Activated T-cell treated with anti-CD3 and anti-CD28 coated beads for 4 hours (primary cell): ENCODE results near the gene EFCAB6.

ENCODE experiments used
- DNase-seq: peaks from one replicate; pipeline ENCODE4 v3.0.0-alpha.2; 2020

The EFCAB6 gene

DNA sequence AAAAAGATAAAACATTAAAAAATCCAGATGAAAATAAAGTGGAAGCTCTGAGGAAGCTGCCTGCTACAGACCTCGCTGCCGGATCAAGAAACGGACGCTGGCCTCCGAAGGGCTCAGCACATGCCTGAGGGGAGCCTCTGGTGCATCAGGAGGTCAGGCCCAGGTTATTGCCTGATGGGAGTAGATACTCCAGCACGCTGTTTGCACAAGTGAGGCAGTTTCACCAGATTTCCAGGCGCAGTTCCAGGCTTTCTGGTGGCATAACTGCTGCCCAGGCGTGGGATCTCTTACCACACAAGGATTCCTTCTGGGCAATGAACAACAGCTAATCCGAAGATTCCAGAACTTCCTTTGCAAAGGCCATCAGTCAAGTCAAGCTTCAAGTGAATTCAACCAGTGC, 246.1 kb downstream of the EFCAB6 start:
- DNase-seq, result no peak

DNA sequence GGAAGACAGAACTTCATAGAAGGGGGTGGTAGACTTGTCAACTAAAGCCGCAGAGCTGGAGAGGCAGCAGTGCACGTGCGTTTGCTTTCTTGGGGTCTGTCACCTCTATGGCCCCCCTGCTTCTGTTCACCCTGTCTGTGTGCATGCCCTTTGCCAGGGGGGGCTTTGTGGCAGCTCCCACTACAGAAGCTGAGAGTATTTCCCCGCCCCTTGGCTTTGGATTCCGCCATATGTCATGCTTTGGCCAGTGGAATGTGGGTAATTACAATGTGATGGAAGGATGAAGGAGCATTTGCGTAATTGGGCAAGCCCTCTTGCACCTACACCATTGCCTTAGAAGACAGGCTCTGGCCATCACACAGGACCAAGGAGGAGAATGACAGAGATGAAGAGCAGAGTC, 247.2 kb downstream of the EFCAB6 start:
- DNase-seq, result no peak

DNA sequence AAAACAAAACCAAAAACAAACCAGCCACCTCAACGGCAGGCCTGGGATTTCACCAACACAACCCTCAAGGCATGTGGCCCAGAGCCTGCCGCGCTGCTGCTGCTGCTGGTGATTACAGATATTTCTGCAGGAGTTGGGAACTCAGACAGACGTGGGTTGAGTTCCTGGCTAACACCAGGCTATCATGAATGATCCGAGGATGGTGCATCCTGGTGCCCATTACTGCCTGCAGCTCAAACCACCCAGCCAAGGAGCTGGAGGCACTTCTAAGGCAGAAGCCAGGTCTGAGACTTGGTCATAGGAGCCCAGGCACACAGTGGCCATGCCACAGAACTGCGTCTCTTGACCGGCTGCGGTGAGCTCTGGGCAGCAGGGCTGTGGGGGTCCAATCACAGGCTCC, 248.5 kb downstream of the EFCAB6 start:
- no peak for DNase-seq

DNA sequence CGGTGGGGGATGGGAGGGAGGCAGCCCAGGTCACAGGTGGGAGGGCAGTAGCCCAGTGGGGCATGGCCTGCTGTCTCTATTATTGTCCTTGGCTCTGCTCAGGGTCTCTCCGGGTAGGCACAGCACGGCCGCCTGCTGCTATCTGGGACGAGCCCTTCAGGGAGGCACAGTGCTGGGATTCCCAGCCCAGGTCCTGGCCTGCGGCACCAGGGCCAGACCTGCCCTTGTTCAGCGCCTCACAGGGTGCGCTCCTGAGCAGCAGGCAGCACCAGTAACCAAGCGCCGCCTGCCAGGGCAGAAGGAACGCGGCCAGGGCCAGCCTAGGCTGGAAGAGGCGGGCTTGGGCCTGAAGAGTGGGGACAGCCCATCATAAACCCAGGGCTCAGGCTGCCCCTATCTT, 249.3 kb downstream of the EFCAB6 start:
- no peak for DNase-seq

DNA sequence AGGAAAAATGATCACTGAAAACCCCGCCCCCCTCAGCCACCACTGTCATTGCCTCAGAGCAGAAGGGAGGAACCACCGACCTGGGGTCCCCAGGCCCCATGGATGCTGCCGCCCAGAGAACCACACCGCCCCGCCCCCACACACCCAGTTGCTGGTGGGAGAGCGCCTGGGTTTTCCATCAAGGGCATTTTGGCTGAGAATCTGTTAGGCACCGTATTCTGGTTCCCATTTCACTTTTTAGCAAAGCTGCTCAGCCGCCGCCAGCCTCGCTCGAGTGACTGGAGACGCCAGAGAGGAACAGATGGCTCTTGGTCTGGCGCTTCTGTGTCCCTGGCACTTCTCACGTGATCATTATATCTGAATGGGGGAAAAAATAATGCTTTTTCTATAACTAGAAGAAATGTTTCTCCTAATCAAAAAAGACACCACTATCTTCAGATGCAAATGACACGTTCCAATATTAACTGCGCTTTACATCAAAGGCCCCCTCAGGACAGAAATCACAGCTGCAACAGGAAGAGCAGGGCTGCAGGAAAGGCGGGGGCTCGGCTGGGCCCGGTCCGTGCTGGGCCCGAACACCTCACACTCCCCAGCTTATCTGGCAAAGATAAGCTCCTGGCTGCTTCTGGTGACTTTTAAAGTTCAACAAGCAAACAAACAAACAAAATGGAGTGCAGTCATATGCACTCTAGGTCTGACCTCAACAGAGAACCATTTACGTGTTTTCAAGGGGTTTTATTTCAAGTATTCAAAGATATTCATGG, 250.5 kb downstream of the EFCAB6 start:
- DNase-seq, result no peak

DNA sequence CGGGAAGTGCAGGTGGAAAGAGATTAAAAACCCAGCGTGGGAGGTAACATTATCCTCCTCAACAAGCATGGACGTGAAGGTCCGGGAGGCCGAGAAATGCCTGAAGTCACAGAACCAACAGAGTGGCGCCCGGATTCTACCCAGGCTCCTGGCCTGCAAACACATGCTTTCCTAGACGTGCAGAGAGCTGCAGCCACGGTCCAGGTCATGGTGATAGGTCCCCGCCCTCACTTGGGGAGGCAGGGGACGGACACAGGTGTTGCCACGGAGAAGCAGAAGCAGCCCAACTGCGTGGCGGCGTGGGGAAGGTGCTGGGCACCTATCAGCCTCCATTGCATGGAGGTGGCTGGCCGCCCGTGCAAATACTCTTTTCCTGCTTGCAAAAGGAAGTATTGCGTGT, 251.5 kb downstream of the EFCAB6 start:
- no peak for DNase-seq

DNA sequence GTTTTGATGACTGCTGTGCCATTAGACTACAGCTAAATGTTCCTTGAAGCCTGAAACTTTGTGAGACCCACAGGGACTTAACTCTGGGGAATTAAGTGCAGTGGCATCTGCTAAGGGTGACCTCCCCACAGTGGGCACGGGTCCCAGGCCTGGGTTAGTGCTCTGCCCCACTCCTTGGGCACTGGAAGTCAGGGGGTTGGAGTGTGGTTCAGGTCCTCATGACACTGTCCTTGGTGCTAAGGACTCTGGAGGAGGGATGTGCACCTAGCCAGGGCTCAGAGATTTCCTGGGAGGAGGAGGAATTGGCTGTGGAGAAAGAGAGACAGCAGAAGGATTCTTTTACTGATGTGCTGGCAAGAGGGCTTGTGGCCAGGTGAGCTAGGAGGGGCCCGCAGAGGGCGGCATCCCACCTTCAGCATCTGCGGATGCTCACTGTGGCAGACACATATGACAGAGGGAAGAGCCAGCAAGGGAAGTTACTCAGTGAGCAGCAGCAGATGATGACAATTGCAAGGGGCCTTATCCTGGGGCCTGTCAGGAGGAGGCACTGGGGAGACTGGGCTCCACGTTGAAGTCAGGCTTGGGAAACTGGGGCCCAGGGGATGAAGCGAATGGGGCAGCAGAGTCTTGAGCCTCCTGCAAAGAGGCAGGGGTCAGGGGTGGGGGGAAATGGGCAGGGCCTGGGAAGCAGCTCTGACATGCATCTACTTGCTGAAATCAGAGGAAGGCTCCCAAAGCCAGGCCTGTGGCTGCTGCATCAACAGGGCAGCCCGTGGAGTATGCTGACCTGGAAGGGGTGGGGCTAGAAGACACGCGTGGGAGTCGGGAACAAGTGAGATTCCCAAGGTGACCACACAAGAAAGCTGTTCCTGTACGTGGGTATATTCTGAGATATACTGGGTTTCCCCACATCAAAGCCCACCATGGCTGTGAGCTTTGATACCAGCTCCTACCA, 256.3 kb downstream of the EFCAB6 start:
- no peak for DNase-seq

DNA sequence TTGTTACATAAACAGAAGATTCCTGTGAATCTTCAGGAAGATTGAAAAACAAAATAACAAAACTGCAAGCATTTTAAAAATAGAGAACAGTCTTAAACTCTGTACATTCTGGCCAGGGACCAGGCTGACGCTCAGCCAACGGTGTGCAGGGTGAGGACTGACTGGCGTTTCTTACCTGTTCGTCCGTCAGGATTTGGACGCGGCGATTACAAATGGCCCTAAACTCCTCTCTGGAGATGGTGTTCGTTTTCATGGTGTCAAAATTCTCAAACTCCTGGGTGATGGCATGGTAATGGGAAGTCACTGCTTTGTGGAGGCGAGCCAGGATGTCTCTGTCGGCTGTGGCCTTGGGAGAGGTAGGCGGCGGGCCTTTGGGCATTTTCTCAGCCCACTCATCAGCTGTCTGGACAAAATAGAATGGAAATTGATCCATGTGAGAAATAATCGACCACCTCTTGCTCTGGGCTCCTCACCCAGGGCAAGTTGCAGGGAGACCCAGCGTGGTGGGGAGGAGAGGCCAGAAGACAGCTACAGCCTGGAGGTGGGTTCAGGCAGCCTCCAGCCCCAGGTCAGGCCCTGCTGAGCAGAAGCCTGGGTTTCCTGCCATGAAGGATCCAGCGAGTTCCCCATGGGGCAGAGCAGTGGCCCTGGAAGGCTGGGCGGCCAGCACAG, 257.3 kb downstream of the EFCAB6 start:
- DNase-seq, result no peak

DNA sequence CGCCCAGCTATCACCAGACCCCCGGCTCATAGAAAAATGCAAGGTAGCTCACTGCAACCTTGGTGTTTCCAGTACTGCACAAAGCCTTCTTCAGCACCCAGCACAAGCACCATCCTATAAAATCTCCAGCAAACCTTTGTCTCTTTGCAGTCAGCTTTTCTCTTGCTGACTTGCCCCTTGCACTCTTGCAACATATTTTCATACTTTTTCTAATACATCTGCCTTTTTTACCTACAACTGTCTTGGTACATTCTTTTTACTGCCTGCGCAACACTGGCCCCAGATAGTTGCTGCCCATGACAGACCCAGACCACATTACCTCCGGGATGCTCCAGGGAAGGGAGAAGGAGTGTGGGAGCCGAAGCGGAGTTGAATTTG, 257.9 kb downstream of the EFCAB6 start:
- DNase-seq, result no peak

DNA sequence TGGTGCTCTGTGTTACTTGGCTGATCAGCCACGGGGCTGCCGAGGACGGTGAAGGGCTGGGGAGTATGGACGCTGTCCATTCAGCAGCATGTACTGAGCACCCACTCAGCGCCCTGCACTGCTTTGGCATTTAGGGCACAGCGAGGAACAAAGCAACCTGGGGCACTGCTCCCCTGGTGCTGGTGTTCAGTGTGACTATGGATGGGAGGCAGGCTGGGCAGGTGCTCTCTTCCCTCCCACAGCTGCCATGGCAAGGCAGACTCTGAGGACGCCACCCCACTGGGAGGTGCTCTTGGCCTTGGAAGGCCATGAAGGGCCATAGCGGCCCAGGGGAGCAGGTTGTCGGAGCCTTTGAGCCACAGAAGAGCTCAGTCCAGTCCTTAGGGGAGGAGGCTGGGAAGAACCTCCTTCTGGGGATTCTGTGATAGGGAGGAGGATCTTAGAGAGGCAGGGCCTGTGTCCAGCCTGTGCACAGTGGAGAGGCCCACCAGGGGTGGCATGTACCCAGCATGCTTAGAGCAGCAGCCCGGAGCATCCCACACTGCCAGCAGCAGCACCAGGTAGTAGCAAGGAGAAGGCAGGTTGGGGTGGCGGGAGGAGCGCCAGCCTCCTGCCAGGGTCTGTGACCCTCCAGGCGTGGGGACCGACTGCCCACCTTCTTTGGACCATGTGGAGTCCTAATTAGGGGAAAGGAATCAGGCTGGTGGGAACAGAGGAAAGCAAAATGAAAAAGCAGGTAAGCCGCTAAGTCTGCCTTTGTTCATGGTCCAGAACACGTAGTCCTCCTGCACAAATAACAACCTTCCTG, 258.4 kb downstream of the EFCAB6 start:
- no peak for DNase-seq

DNA sequence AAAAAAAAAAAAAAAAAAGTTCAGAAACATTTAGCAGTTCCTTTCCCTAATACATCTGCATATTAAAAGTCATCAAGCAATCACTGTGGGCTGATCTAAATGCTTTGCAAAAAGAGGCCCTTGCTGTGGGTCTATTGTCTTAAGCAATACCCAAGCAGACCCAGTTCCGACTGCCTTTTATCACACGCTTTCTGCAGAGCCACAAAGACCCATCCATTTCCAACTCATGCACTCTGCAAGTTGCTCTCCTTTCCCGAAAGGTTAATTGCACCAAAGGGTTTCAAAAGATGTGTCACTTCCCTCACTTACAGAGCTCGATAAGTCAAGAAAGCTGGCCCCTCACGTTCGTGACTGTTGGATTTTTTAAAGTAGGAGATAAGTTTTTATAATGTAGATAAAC, 261.4 kb downstream of the EFCAB6 start:
- DNase-seq, result no peak

DNA sequence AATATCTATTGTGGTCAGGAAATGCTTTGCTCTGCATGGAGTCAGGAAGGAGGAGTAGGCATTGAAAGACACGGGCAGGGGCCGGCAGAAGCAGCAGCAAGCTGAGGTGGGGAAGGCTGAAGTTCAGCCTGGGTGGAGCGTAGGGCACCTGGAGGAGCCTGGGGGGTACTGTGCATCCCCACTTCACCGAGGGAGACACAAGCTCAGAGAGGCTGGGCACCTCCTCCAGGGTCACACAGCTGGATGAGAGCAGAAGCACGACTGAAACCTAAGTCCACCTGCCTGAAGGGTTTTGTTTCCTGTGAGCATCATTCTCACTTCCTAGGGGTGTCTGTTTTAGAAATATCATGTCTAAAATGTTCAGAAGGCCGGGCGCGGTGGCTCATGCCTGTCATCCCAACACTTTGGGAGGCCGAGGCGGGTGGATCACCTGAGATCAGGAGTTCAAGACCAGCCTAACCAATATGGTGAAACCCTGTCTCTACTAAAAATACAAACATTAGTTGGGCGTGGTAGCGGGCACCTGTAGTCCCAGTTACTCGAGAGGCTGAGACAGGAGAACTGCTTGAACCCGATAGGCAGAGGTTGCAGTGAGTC, 262.0 kb downstream of the EFCAB6 start:
- no peak for DNase-seq

DNA sequence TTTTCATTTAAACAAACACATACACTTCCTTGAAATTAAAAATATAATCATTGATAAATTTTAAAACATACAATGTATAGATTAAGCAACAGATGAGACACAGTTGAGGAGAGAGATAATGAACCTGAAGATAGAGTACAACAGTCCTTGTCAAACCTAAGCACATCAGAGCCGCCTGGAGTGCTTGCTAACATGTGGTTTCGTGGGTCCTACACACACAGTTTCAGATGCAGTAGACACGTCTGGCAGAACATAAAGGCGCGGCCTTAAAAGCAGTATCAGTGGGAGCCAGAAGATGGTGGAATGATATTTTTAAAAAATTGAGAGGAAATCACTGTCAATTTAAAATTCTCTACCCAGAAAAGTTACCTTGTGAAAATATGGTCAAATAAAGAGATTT, 265.9 kb downstream of the EFCAB6 start:
- no peak for DNase-seq

DNA sequence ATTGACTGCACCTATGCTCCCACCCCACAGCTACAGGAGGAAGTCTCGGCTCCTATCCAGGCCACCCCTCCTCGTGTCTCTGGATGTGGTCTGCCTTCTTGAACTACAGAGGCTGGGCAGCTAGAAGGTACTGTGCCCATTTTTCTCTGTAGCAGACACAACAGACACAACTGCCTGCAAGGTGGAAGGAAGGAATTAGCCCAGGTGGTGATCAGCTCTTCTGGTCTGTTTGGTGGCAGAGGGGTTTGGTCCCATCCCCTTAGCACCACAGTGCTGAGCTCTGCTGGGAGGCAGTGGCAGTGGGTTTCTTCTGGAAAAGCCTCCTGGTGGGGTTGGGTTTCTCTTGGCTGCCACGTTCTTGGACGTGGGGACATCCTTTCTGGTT, 267.8 kb downstream of the EFCAB6 start:
- DNase-seq, result no peak

DNA sequence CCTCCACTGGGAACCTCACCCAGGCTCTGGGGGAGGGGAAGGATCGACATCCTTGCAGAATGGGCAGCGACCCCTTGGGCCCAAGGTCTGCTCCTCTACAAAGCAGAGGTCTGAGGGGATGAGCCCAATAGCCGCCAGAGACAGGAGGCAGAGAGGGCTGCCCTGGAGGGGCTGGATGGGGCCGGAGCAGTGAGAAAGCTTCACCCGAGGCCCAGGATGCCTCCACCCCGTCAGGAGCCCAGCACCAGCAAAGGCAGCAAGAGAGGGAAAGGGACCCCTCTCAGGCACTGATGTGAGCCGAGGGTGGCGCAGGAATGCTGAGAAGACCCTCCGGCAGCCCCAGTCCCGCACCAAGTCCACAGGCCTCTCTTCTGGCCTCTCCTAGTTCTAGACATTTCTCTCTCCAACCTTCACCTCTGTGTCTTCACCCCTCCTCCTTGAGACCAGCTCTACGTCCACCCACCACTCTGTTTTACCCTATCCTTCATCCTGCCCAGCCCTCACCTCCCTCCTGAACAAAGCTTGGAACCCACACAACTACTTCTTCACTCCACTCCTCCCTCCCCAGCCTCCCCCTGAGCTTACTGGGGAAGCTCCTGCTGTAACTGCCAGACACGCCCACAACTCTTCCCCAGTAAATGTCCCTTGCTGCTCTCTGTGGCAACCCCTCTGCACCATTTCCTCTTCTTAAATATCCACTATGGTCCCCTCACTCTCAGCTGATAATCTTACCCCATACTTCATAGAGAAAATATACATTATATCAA, 268.4 kb downstream of the EFCAB6 start:
- DNase-seq, result no peak

DNA sequence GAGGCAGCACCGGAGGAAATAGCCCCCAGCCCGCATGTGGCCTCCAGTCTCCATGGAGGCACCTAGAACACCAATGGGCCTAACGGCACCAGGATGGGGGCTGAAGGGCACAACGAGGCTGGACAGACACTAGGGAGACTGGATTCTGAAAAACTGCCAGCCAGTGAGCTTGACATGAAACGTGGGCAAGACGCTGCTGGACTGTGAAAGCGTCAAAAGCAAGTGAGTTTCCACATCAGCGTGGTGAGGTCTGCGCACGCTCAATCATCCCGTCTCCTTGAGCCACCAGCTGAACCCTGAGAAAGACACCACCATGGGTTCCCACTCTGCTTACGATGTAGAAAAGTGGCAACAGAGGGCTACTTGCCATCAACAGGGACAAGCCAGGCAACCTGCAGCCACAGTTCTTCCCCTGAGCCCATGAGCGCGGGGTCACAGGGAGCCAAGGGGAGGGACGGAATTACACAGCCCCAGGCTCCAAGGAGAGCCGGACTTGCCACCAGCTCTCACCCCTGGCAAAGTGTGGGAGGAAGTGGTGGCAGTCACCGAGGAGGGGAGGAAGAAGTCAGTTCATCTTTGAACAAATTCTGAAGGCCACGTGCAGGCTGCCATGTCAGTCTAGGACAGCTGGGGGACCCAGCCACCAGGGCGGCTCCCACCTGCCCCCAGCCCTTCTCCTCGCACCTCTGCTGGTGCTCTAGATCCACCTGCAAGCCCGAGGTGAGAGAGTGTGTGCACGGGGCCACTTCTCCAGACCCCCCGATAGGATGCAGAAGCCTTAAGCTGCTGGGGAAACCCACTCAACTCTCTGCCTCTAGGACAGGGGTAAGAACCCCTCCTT, 269.2 kb downstream of the EFCAB6 start:
- no peak for DNase-seq

DNA sequence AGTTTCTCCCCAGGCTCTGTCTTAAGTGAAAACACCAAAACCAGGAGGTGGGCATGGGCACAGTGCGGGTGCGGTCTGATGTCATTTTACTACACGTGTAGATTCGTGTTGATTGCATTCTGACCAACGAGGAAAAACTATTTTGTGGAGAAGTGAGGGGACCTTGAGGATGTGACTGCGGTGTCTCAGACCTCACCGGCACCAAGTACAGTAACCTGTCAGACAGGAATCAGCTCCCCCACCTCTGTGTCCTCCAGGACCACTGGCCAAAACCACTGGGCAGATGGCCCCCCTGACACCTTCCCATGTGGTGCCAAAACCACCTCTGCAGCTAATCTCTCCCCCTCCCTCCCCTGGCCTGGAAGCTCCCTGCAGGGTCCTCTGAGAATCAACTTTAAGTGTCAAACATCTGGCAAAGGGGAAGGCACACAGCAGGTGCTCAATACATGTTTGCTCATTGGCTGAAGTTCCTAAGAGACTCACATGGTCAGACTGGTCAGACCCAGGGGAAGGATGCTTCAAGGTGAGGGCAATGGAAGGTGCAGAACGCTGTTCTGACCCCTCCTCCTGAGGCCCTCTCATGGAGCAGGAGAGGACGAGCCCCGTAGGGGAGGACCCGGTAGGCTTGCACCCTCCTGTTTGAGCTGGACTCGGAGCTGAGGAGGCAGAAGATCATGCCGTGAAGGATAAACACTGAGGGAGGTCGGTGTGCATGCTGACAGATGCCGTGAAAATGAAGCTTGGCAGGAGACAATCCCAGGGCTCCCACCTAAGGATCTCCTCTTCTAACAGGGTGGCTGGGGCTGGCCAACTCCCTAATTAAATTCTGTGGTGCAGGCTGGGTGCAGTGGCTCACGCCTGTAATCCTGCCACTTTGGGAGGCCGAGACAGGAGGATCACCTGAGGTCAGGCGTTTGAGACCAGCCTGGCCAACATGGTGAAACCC, 270.4 kb downstream of the EFCAB6 start:
- no peak for DNase-seq

DNA sequence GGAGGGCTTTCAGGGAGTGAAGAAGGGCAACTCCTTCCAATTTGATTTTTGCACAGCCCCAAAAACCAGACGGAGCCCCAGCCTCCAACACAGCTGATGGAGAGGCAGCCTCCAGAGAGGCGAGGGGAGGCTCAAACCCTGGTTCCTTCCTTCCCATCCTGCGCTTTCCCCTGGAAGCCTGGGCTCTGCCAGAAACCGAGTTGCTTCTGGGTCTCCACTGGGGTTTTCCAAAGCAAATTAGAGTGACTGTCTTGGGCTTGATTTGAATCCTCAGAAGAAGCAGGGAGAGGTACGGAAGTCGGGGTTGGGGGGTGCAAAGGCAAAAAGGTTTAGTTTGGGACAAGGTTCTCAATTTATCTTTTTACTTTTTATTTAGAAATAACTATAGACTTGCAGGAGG, 271.1 kb downstream of the EFCAB6 start:
- DNase-seq, result no peak

DNA sequence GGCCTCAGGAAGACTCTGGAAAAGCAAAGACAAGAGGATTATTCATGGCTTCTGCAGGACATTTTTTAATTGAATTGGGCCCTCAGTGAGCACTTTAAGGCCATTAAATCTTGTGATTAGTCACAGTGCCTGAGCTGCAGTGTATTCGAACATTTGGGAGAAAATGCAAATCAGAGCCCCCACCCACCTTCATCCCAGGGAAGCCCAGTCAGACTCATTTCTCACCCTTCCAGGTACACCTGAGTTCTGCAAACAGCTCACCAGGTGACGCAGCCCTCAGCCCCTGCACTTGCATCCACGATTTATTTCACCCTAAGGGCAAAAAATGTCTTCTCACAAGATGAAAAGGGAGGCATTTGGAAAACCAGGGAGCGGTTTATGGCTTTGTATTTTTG, 271.6 kb downstream of the EFCAB6 start:
- DNase-seq, result no peak
